Calu3 (cell line): Measurements from ENCODE around the gene AGXT2. TPM values are rescaled to one million over a fixed set of nuclear protein-coding genes. Genes with fewer than 3 reads are reported as not detected.

ENCODE experiments used
- BruUV-seq: library from RNA; stranded (reverse); fragments of 400-500 nt; replicated peaks from 2 replicates; lab custom pipeline; 2021; lab: Mats Ljungman, UMichigan
- CTCF ChIA-PET: fragments of 300-600 bp; sonication (Branson Sonifier 250); formaldehyde crosslinking; loops from one replicate; lab custom pipeline; 2022; ENCODE audit warnings: antibody characterized with exemption; lab: Charles Lee
- DNase-seq: peaks from one replicate; pipeline ENCODE4 v3.0.0; 2022
- H3K27ac Mint-ChIP-seq: one replicate; pipeline ENCODE4 v1.8.0; 2022; ENCODE audit warnings: mixed read lengths; ENCODE audit not compliant: unreplicated experiment
- H3K27me3 Mint-ChIP-seq: one replicate; pipeline ENCODE4 v1.8.0; 2022; ENCODE audit warnings: mixed read lengths; ENCODE audit not compliant: unreplicated experiment
- H3K36me3 Mint-ChIP-seq: one replicate; pipeline ENCODE4 v1.8.0; 2022; ENCODE audit warnings: mild to moderate bottlenecking, moderate library complexity, mixed read lengths; ENCODE audit not compliant: insufficient read depth, unreplicated experiment
- H3K4me1 Mint-ChIP-seq: one replicate; pipeline ENCODE4 v1.8.0; 2022; ENCODE audit warnings: mild to moderate bottlenecking, low read depth, mixed read lengths; ENCODE audit not compliant: unreplicated experiment
- H3K4me3 Mint-ChIP-seq: one replicate; pipeline ENCODE4 v1.8.0; 2022; ENCODE audit warnings: mild to moderate bottlenecking, low read depth, moderate library complexity, mixed read lengths; ENCODE audit not compliant: unreplicated experiment
- H3K9me3 Mint-ChIP-seq: one replicate; pipeline ENCODE4 v1.8.0; 2022; ENCODE audit warnings: low read depth, mixed read lengths; ENCODE audit not compliant: unreplicated experiment
- intact Hi-C: fragments of 100-400 bp; cut with micrococcal nuclease; formaldehyde crosslinking; loops from one replicate; pipeline ENCODE4 v1.10.0; 2022; ENCODE audit not compliant: unreplicated experiment
- total RNA-seq: library from RNA; stranded (reverse); gene quantifications from 2 replicates; pipeline ENCODE4 v1.2.3, GENCODE V29; 2022
- TF ChIP-seq, protein P1 (sequence below): fragments of 200-600 bp; IDR thresholded peaks from one replicate; pipeline ENCODE4 v1.8.0; 2022; ENCODE audit warnings: antibody characterized with exemption; ENCODE audit not compliant: unreplicated experiment

Gene AGXT2
- total RNA-seq, 1 experiment from 2014 or later, result not detected

DNA sequence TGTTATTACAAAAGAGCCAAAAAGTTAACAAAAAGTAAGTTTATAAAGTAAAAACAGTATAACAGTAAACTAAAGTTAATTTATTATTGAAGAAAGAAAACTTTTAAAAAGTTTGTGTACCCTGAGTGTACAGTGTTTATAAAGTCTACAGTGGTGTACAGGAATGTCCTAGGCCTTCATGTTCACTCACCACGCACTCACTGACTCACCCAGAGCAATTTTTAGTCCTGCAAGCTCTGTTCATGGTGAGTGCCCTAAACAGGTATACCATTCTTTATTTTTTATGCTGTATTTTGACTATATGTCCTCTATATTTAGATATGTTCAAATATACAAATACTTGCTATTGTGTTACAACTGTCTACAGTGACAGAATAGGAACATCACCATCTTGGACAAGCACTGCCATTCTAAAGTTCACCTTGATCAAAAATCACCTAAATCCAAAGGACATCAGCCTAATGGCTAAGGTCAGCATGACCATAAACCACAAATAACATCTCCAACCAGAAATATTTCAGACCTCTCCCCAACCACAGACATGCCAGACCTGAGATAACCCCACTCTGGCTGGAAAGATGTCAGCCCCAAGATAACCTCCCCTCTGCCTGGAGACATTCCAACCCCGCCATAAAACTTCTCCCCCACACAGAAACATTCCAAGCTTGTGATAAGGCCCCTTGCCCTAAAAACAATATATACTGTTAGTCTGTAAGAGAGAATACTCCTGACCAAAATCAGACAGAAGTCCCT lies 56.1 kb downstream of the AGXT2 start:
- H3K27ac Mint-ChIP-seq, result no peak overlapping the region
- intact Hi-C loops, result no loop called here
- H3K27me3 Mint-ChIP-seq, result peaks cover 46% of the 10 kb centered on the region
- H3K4me3 Mint-ChIP-seq, result no peak overlapping the region
- TF ChIP-seq, protein P1, sequence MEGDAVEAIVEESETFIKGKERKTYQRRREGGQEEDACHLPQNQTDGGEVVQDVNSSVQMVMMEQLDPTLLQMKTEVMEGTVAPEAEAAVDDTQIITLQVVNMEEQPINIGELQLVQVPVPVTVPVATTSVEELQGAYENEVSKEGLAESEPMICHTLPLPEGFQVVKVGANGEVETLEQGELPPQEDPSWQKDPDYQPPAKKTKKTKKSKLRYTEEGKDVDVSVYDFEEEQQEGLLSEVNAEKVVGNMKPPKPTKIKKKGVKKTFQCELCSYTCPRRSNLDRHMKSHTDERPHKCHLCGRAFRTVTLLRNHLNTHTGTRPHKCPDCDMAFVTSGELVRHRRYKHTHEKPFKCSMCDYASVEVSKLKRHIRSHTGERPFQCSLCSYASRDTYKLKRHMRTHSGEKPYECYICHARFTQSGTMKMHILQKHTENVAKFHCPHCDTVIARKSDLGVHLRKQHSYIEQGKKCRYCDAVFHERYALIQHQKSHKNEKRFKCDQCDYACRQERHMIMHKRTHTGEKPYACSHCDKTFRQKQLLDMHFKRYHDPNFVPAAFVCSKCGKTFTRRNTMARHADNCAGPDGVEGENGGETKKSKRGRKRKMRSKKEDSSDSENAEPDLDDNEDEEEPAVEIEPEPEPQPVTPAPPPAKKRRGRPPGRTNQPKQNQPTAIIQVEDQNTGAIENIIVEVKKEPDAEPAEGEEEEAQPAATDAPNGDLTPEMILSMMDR, result no peak
- H3K36me3 Mint-ChIP-seq, result no peaks in the 10 kb centered on the region
- no peaks in the 10 kb centered on the region for H3K4me1 Mint-ChIP-seq
- BruUV-seq, result no TSS peak
- DNase-seq, result no peak
- H3K9me3 Mint-ChIP-seq, result peaks cover 4% of the 10 kb centered on the region
- CTCF ChIA-PET, result no interaction called here

DNA sequence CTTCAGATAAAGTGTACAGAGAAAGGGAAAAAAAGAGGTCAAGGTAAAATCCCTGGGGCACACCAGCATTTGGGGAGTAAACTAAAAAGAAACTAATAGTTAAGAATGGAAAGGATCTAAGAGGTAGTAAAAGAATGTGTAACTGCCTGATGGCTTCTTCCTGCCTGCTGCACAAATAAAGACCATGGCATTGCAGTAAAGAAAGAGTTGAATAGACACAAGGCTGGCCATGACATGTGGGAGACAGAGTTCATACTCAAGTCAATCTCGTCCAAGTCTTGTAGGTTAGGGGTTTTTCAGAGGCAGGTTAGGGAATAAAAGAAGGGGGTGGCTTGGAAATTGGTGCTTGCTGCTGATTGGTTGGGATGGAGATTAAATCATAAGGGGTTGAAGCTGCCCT lies 60.8 kb downstream of the AGXT2 start:
- TF ChIP-seq, protein P1, result no peak
- Mint-ChIP-seq H3K4me1 (no peaks in the 10 kb centered on the region), H3K4me3 (no peak overlapping the region), H3K36me3 (no peaks in the 10 kb centered on the region), H3K27me3 (peaks cover 23% of the 10 kb centered on the region), H3K9me3 (peaks cover 5% of the 10 kb centered on the region), H3K27ac (no peak overlapping the region)
- intact Hi-C loops, result no loop called here
- CTCF ChIA-PET, result no interaction called here
- DNase-seq, result no peak
- BruUV-seq, result no TSS peak

DNA sequence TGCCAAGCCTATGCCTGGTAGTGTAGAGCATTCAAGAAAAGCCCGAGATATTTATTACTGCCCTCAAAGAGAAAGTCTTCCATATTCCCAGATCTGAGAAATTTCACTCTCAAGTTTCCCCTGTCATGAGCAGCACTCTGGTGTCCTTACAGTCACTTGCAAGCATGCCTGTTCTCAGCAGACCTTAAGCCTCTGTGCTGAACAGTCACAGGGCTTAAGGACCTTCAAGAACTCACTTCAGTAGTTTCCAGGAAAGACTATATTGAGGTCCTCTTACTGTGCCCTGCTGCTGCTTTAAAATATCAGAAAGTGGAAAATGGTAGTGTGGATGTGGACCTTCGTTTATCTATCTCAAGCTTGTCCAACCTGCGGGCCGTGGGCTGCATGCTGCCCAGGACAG lies 64.9 kb downstream of the AGXT2 start:
- Mint-ChIP-seq H3K4me3 (no peak overlapping the region), H3K27me3 (peaks cover 11% of the 10 kb centered on the region), H3K36me3 (no peaks in the 10 kb centered on the region), H3K27ac (no peak overlapping the region), H3K9me3 (peaks cover 8% of the 10 kb centered on the region), H3K4me1 (no peaks in the 10 kb centered on the region)
- intact Hi-C loops, result no loop called here
- CTCF ChIA-PET, result no interaction called here
- no TSS peak for BruUV-seq
- TF ChIP-seq, protein P1, result no peak
- no peak for DNase-seq

DNA sequence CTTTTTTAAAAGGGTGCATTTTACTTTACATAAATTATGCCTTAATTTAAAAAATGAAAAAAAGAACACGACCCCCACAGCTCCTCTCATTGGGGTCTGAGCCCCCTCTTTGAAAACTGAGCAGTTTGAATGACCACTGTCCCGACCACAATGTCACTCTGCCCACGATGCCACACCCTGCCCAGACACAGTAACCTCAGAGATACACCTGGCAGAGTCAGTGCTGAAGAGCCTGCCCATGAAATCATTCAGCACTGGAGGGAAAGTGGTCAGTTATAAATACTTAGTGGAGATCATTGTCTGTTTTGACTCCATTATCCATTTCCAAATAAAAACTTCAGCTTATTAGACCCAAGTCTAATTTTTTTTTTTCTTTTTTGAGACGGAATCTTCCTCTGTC lies 69.1 kb downstream of the AGXT2 start:
- intact Hi-C loops, result no loop called here
- TF ChIP-seq, protein P1, result no peak
- no peaks in the 10 kb centered on the region for H3K4me1 Mint-ChIP-seq
- H3K9me3 Mint-ChIP-seq, result peaks cover 3% of the 10 kb centered on the region
- H3K27ac Mint-ChIP-seq, result no peak overlapping the region
- CTCF ChIA-PET, result no interaction called here
- H3K36me3 Mint-ChIP-seq, result no peaks in the 10 kb centered on the region
- no peak overlapping the region for H3K4me3 Mint-ChIP-seq
- no peak for DNase-seq
- no peaks in the 10 kb centered on the region for H3K27me3 Mint-ChIP-seq
- no TSS peak for BruUV-seq
